Spinal cord (tissue), 10 donors: ENCODE data around the gene DIP2C. TPM values are rescaled to one million over a fixed set of nuclear protein-coding genes. Genes with fewer than 3 reads are reported as not detected.

Source experiments
- DNase-seq, 6 donors: peaks; one replicate each; pipeline versions ENCODE4 v3.0.0 to v3.0.0-alpha.2; 2013 to 2015; ENCODE audit warnings: low spot score in 6 of 6, low read depth in 4 of 6
- H3K27ac ChIP-seq: one replicate; pipeline ENCODE4 v1.5.1; 2013; ENCODE audit warnings: low read depth, low read length, control low read depth
- H3K27me3 ChIP-seq: one replicate; pipeline ENCODE4 v1.6.1; 2013; ENCODE audit warnings: low read length; ENCODE audit not compliant: control insufficient read depth, insufficient read depth
- H3K36me3 ChIP-seq: one replicate; pipeline ENCODE4 v1.6.1; 2013; ENCODE audit warnings: low read length; ENCODE audit not compliant: control insufficient read depth, insufficient read depth
- H3K4me1 ChIP-seq: one replicate; pipeline ENCODE4 v1.6.1; 2013; ENCODE audit warnings: low read length; ENCODE audit not compliant: control insufficient read depth, insufficient read depth
- H3K4me3 ChIP-seq: one replicate; pipeline ENCODE4 v1.5.1; 2013; ENCODE audit warnings: low read depth, low read length, control low read depth
- H3K9me3 ChIP-seq: one replicate; pipeline ENCODE4 v1.6.1; 2013; ENCODE audit warnings: low read length; ENCODE audit not compliant: control insufficient read depth, insufficient read depth
- WGBS: methylation state at CpG from one replicate; pipeline ENCODE4 v1.1.5; 2013; ENCODE audit warnings: missing lambda C conversion rate; ENCODE audit not compliant: insufficient coverage; 5-methylcytosine and 5-hydroxymethylcytosine counted together
- polyA plus RNA-seq, 2 donors: library from polyadenylated mRNA; unstranded; fragments of 120-200 nt; gene quantifications; one replicate each; pipeline ENCODE4 v1.2.1, GENCODE V29; 2013; ENCODE audit not compliant: insufficient read length in 2 of 2
- total RNA-seq, 2 donors: library from RNA; depleted of rRNA in 1 of 2; stranded (reverse); fragments of 120-200 nt in 1 of 2; fragments of >200 nt in 1 of 2; gene quantifications; one replicate each; pipeline versions ENCODE4 v1.2.3 to v1.2.4, GENCODE V29; 2013 to 2014
- donor health status: healthy.

Gene DIP2C
- total and polyA plus RNA-seq, 4 donors, result 15.4 to 36.3 (median 29.3) TPM

- Histone ChIP-seq H3K27me3 (no peaks in the 10 kb centered on the region), H3K9me3 (no peaks in the 10 kb centered on the region), H3K27ac (no peak overlapping the region), H3K4me3 (no peak overlapping the region), H3K4me1 (peaks cover 28% of the 10 kb centered on the region), H3K36me3 (peaks cover 3% of the 10 kb centered on the region)
- DNase-seq, result no peak
- 84% methylated on average over 13 of the region's 14 CpGs for WGBS
Observed at GRCh38 chr10:556971-557637, 132.4 kb downstream of the DIP2C start.

- H3K4me3 ChIP-seq, result no peak overlapping the region
- H3K36me3 ChIP-seq, result peaks cover 8% of the 10 kb centered on the region
- 92% methylated on average over 12 of the region's 27 CpGs for WGBS
- no peaks in the 10 kb centered on the region for H3K27me3 ChIP-seq
- peaks cover 35% of the 10 kb centered on the region for H3K4me1 ChIP-seq
- H3K27ac ChIP-seq, result no peak overlapping the region
- DNase-seq, result no peak
- no peaks in the 10 kb centered on the region for H3K9me3 ChIP-seq
Observed at GRCh38 chr10:555682-556350, 133.7 kb downstream of the DIP2C start.

- Histone ChIP-seq H3K4me3 (no peak overlapping the region), H3K27ac (no peak overlapping the region), H3K27me3 (no peaks in the 10 kb centered on the region), H3K4me1 (peaks cover 37% of the 10 kb centered on the region), H3K36me3 (peaks cover 8% of the 10 kb centered on the region), H3K9me3 (no peaks in the 10 kb centered on the region)
- no peak for DNase-seq
- 77% methylated on average over 11 of the region's 12 CpGs for WGBS
Observed at GRCh38 chr10:555281-555680, 134.2 kb downstream of the DIP2C start.

GRCh38 chr10:554182-554848 lies 135.2 kb downstream of the DIP2C start:
- WGBS, result 70% methylated on average over 6 of the region's 8 CpGs
- Histone ChIP-seq H3K36me3 (peaks cover 11% of the 10 kb centered on the region), H3K4me1 (peaks cover 31% of the 10 kb centered on the region), H3K27ac (no peak overlapping the region), H3K27me3 (no peaks in the 10 kb centered on the region), H3K9me3 (no peaks in the 10 kb centered on the region), H3K4me3 (no peak overlapping the region)
- DNase-seq, result no peak

- no peaks in the 10 kb centered on the region for H3K9me3 ChIP-seq
Observed at GRCh38 chr10:553233-553632, 136.2 kb downstream of the DIP2C start.

GRCh38 chr10:552679-553078 lies 136.8 kb downstream of the DIP2C start:
- WGBS, result 90% methylated on average over 7 of the region's 8 CpGs
- Histone ChIP-seq H3K9me3 (no peaks in the 10 kb centered on the region), H3K27me3 (no peaks in the 10 kb centered on the region), H3K36me3 (peaks cover 11% of the 10 kb centered on the region), H3K27ac (no peak overlapping the region), H3K4me1 (peaks cover 33% of the 10 kb centered on the region), H3K4me3 (no peak overlapping the region)
- DNase-seq, result no peak

More at GRCh38 chr10:553233-553632, 136.2 kb downstream of the DIP2C start:
- H3K27me3 ChIP-seq, result no peaks in the 10 kb centered on the region
- WGBS, result 93% methylated on average over 4 of the region's 5 CpGs
- no peak overlapping the region for H3K4me3 ChIP-seq
- no peak overlapping the region for H3K27ac ChIP-seq
- H3K4me1 ChIP-seq, result peaks cover 29% of the 10 kb centered on the region
- no peak for DNase-seq
- peaks cover 11% of the 10 kb centered on the region for H3K36me3 ChIP-seq

- WGBS, result 62% methylated on average over 18 of the region's 19 CpGs
- H3K27me3 ChIP-seq, result no peaks in the 10 kb centered on the region
Observed at GRCh38 chr10:551373-552252, 137.9 kb downstream of the DIP2C start.

GRCh38 chr10:550665-551372 lies 138.6 kb downstream of the DIP2C start:
- H3K27ac ChIP-seq, result no peak overlapping the region
- peaks cover 31% of the 10 kb centered on the region for H3K4me1 ChIP-seq
- DNase-seq, result no peak
- H3K27me3 ChIP-seq, result no peaks in the 10 kb centered on the region
- 86% methylated on average over 20 of the region's 20 CpGs for WGBS
- H3K36me3 ChIP-seq, result peaks cover 7% of the 10 kb centered on the region
- H3K4me3 ChIP-seq, result no peak overlapping the region
- no peaks in the 10 kb centered on the region for H3K9me3 ChIP-seq

More at GRCh38 chr10:551373-552252, 137.9 kb downstream of the DIP2C start:
- peak in 1 of 6 donors; percentile 29 for DNase-seq
- H3K4me3 ChIP-seq, result no peak overlapping the region
- H3K27ac ChIP-seq, result no peak overlapping the region
- peaks cover 31% of the 10 kb centered on the region for H3K4me1 ChIP-seq
- H3K36me3 ChIP-seq, result peaks cover 7% of the 10 kb centered on the region
- no peaks in the 10 kb centered on the region for H3K9me3 ChIP-seq

- Histone ChIP-seq H3K36me3 (peaks cover 7% of the 10 kb centered on the region), H3K4me1 (peaks cover 31% of the 10 kb centered on the region), H3K27ac (no peak overlapping the region), H3K27me3 (no peaks in the 10 kb centered on the region), H3K4me3 (no peak overlapping the region), H3K9me3 (no peaks in the 10 kb centered on the region)
- no peak for DNase-seq
- 72% methylated on average over 6 of the region's 16 CpGs for WGBS
Observed at GRCh38 chr10:549391-549790, 140.1 kb downstream of the DIP2C start.
